Esophagus squamous epithelium (tissue), 5 donors: ENCODE measurements around the gene KCNH3. TPM values are rescaled to one million over a fixed set of nuclear protein-coding genes. Genes with fewer than 3 reads are reported as not detected.

Experiments
- DNase-seq: peaks from one replicate; lab custom pipeline; 2025; lab: John Stamatoyannopoulos, UW
- H3K27ac ChIP-seq, 4 donors: fragments of 200-600 bp; sonication (generic); one replicate each; pipeline ENCODE4 v1.5.1; 2016 to 2019; ENCODE audit warnings: mild to moderate bottlenecking in 1 of 4
- H3K27me3 ChIP-seq, 4 donors: fragments of 200-600 bp; sonication (generic); 1 replicate in 3 of 4; 2 replicates in 1 of 4; pipeline versions ENCODE4 v1.5.1 to v1.6.0; 2017 to 2021; ENCODE audit warnings: antibody characterized with exemption in 1 of 4
- H3K36me3 ChIP-seq, 3 donors: fragments of 200-600 bp; sonication (generic); one replicate each; pipeline ENCODE4 v1.5.1; 2016 to 2019
- H3K4me1 ChIP-seq, 3 donors: fragments of 200-600 bp; sonication (generic); one replicate each; pipeline ENCODE4 v1.5.1; 2017 to 2019
- H3K4me3 ChIP-seq, 4 donors: fragments of 200-600 bp; sonication (generic); 1 replicate in 3 of 4; 2 replicates in 1 of 4; pipeline ENCODE4 v1.5.1; 2016 to 2019; ENCODE audit warnings: mild to moderate bottlenecking in 2 of 4, moderate library complexity in 1 of 4
- H3K9me3 ChIP-seq, 3 donors: fragments of 200-600 bp; sonication (generic); one replicate each; pipeline ENCODE4 v1.5.1; 2016 to 2019
- CTCF ChIP-seq, 6 experiments: fragments of 450-650 bp in 4 of 6; fragments of 200-600 bp in 2 of 6; sonication (generic) in 2 of 6; IDR thresholded peaks; one replicate each; pipeline ENCODE4 v1.5.1; 2016 to 2019; ENCODE audit warnings: antibody characterized with exemption in 6 of 6, mild to moderate bottlenecking in 4 of 6, moderate library complexity in 4 of 6
- POLR2A ChIP-seq, 4 donors: fragments of 450-650 bp; IDR thresholded peaks; one replicate each; pipeline ENCODE4 v1.6.1; 2017; ENCODE audit warnings: antibody characterized with exemption in 4 of 4, mild to moderate bottlenecking in 4 of 4, moderate library complexity in 3 of 4
- whole genome bisulfite sequencing, 2 donors: methylation state at CpG; one replicate each; pipeline ENCODE4 v1.1.5; 2018; 5-methylcytosine and 5-hydroxymethylcytosine counted together
- intact Hi-C: fragments of 100-400 bp; cut with DNase I; formaldehyde crosslinking; loops from one replicate; pipeline ENCODE4 v1.15.0; 2022
- total RNA-seq, 4 donors: library from RNA; depleted of rRNA; stranded (reverse); fragments of >200 nt; gene quantifications; one replicate each; pipeline ENCODE4 v1.1.0, GENCODE V29; 2016
- donor health status: DM: yes; HTN: yes; CAD: no.

KCNH3 gene
- total RNA-seq, 4 donors from 2014 or later, result 0.38 TPM; not detected in 3

DNA sequence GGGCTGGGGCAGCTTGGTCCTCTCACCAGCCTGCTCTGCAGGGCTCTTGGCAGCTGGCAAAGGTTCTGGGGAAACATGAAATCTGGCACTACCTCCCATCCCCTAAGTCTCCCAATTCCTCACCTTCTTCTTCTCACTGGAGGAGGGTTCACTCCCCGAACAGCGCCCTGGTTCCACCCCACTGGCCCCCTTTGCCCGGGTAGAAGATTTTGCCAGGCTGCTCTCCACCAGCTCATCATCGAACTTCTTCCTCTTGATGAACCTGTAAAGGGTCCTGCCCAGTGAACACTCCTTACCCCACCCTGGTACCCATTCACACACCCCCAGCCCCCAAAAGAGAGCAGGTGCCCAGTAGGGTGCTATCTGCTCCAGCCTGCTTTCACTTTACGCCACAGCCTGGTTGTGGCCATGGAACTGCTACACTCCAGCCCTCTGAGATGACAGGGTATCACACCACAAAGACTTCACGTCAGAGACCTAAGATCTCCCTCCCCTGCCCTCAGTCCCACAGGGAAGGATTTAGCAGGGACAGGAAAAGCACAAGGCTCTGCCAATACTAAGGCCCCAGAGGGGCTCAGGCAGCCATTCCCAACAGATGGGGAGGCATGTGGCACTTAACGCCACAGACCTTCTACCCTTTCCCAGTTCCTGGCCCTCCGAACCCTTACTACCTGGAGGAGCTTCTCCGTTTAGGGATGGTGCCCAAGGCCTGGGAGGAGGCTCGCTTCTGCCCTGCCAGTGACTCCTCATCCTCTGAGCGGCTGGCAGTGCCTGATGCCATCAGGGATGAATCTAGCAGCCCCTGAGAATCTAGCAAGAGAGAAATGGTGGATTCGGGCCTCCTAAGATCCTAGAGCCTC, 26.8 kb downstream of the KCNH3 start:
- Histone ChIP-seq H3K36me3 (peaks cover 20 to 56% (median 33%) of the 10 kb centered on the region in 3 donors), H3K27ac (no peak overlapping the region), H3K4me1 (peaks cover 18 to 65% (median 25%) of the 10 kb centered on the region in 3 donors), H3K27me3 (no peaks in the 10 kb centered on the region), H3K9me3 (no peaks in the 10 kb centered on the region), H3K4me3 (no peak overlapping the region)
- WGBS, 2 donors, result 83 to 86% methylated on average over 3 to 10 of the region's 12 CpGs
- intact Hi-C loops, result no loop called here
- no peak for DNase-seq
- TF ChIP-seq POLR2A (IDR thresholded peaks at IDR 0.05) (no peak), CTCF (IDR thresholded peaks at IDR 0.05) (no peak)

DNA sequence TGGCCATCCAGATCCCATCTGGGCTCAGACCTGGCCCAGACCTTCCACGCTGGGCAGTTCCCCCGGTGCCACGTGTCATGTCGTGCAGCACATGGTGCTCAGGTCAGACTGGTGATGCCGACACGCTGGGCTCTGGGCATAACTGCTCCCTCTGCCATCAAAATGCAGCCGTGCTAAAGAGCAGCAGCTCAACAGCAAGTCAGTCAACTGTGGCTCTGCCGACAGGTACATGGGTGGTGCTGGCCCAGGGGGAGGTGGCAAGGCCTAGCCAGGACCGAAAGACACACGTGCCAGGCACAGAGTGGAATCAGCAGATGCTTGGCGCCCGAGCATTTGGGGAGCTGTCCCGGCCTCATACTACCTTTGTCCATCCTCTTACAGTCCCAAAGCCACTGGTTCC, 27.5 kb downstream of the KCNH3 start:
- TF ChIP-seq CTCF (IDR thresholded peaks at IDR 0.05) (no peak), POLR2A (IDR thresholded peaks at IDR 0.05) (no peak)
- Histone ChIP-seq H3K27me3 (no peaks in the 10 kb centered on the region), H3K36me3 (peaks cover 20 to 49% (median 33%) of the 10 kb centered on the region in 3 donors), H3K4me3 (no peak overlapping the region), H3K4me1 (peaks cover 18 to 72% (median 25%) of the 10 kb centered on the region in 3 donors), H3K9me3 (no peaks in the 10 kb centered on the region), H3K27ac (no peak overlapping the region)
- intact Hi-C loops, result no loop called here
- 92 to 95% methylated on average over 2 to 12 of the region's 13 CpGs for WGBS, 2 donors
- no peak for DNase-seq

DNA sequence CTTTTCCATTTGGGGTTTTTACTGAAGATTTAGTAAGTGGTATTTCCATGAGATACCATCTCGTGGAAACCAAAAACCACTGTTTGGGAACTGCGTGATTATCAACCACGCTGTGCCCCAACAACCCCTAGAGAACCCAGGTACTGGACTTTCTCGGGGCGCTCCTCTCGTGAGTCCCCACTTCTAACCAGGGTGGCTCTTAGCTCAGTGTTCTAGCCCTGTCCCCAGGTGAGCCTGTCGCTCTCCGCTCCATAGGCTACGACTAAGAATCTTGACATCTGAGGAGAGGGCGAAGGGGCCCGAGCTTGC, 28.4 kb downstream of the KCNH3 start:
- peak overlapping the region; percentile 88 to 97 (median 92) for H3K27ac ChIP-seq
- H3K4me3 ChIP-seq, result peak overlapping the region; percentile 61 to 88 (median 71)
- H3K4me1 ChIP-seq, result peaks cover 18 to 72% (median 25%) of the 10 kb centered on the region in 3 donors
- H3K9me3 ChIP-seq, result no peaks in the 10 kb centered on the region
- no peaks in the 10 kb centered on the region for H3K27me3 ChIP-seq
- intact Hi-C loops, result no loop called here
- 1 to 5% methylated on average over 6 of the region's 11 CpGs for WGBS, 2 donors
- no peak for TF ChIP-seq CTCF (IDR thresholded peaks at IDR 0.05)
- no peak for TF ChIP-seq POLR2A (IDR thresholded peaks at IDR 0.05)
- peaks cover 17 to 45% (median 24%) of the 10 kb centered on the region in 3 donors for H3K36me3 ChIP-seq
- no peak for DNase-seq

DNA sequence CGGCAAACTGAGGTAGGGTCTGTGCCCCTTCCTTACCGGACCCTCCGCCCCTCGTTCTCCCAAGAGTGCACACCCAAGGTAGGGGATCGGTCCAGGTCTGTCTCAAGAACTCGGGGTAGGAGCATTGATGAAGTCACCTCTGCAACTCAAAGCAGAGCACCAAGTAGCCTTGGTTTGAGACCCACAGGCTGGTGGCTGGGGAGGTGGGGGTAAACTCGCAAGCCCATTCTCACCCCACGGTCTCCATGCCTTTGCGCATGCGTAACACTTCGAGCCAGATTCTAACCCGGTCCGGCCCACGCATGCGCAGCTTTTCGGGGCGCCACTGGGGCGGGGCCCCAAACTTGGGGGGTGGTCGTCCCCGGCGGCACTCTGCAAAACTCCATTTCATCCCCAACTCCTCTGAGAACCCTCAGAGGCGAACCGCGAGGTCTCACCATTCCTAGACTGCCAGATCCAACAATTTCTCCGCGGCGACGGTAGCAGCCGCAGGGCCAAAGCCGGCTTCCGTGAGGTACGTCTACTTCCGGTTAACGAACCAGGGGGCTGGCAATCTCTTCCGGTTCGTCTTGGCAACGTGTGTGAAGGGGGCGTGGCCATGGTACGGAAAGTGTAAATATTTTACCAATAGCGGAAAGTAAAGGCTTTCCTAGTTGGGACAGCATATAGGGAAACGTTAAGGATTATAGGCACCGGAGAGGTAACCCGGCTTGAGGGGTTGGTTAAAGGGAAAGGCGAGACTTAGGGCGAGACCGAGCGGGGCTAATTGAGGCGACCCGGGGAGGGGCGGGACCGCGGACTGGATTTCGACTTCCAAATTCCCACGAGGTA, 29.0 kb downstream of the KCNH3 start, which contains the start of gene MCRS1:
MCRS1 (minus strand) TSS at position 532 of the 831 bp plus-strand sequence. CDS start 1,411 bp downstream, outside the sequence.
- H3K4me1 ChIP-seq, result peaks cover 18 to 72% (median 25%) of the 10 kb centered on the region in 3 donors
- DNase-seq, result peak; percentile 59
- TF ChIP-seq CTCF (IDR thresholded peaks at IDR 0.05) (peak in 1 of 6 experiments; percentile 3), POLR2A (IDR thresholded peaks at IDR 0.05) (peak in 2 of 4 donors; percentile 32 to 47)
- H3K36me3 ChIP-seq, result peaks cover 14 to 45% (median 18%) of the 10 kb centered on the region in 3 donors
- no peaks in the 10 kb centered on the region for H3K27me3 ChIP-seq
- peak within 1 kb of the TSS; percentile 88 to 97 (median 92) for H3K27ac ChIP-seq
- no peaks in the 10 kb centered on the region for H3K9me3 ChIP-seq
- peak within 1 kb of the TSS; percentile 61 to 88 (median 71) for H3K4me3 ChIP-seq
- intact Hi-C loops, result no loop called here
- 0% methylated on average over 22 to 24 of the region's 54 CpGs for WGBS, 2 donors
